Adrenal gland (tissue), 5 donors: ENCODE data around the gene HOPX.

Source experiments
- CTCF ChIP-seq, 6 experiments: fragments of 450-650 bp in 4 of 6; fragments of 200-600 bp in 2 of 6; sonication (generic) in 1 of 6; IDR thresholded peaks; 1 replicate in 5 of 6; 2 replicates in 1 of 6; pipeline versions ENCODE4 v1.5.1 to v1.8.0; 2016 to 2021; ENCODE audit warnings: antibody characterized with exemption in 6 of 6, mild to moderate bottlenecking in 2 of 6, moderate library complexity in 1 of 6
- POLR2A ChIP-seq, 2 donors: fragments of 450-650 bp; IDR thresholded peaks; one replicate each; pipeline ENCODE4 v1.6.1; 2017; ENCODE audit warnings: antibody characterized with exemption in 2 of 2, mild to moderate bottlenecking in 2 of 2, moderate library complexity in 1 of 2
- donor health status: DM: no; HTN: no; CAD: no.

GRCh38 chr4:56627375-56627774 is 53.7 kb downstream of the HOPX start:
- no peak for TF ChIP-seq CTCF (IDR thresholded peaks at IDR 0.05)
- TF ChIP-seq POLR2A (IDR thresholded peaks at IDR 0.05): no peak
